Suprapubic skin (tissue), 3 donors: ENCODE results near the gene ZDHHC14.

Source experiments
- POLR2A ChIP-seq, 2 donors: fragments of 450-650 bp; IDR thresholded peaks; one replicate each; pipeline ENCODE4 v1.6.1; 2017; ENCODE audit warnings: antibody characterized with exemption in 2 of 2, mild to moderate bottlenecking in 2 of 2, moderate library complexity in 2 of 2
- TF ChIP-seq, protein P1 (sequence below), 2 donors: fragments of 200-600 bp in 1 of 2; fragments of 450-650 bp in 1 of 2; sonication (generic) in 1 of 2; IDR thresholded peaks; one replicate each; pipeline ENCODE4 v1.5.1; 2016 to 2019; ENCODE audit warnings: antibody characterized with exemption in 2 of 2, mild to moderate bottlenecking in 1 of 2, moderate library complexity in 1 of 2

DNA sequence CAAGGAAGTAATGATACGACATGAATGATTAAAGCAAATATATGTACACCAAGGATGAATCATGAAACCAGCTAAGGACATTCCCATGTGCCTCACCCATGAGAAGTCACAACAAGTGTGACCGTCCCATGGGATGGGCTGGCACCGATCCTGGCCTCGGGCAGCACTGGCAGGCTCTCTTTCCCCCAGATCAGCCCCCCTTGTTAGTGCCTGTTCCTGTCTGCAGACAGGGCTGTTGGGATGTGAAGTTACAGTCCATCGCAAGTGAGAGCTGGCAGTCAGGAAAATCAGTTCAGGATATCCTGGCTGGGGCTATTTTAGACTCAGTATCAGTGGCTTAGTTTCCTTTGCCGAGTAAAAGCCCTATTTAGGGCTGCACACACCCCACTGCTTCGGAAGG lies 312.9 kb downstream of the ZDHHC14 start:
- TF ChIP-seq, protein P1, sequence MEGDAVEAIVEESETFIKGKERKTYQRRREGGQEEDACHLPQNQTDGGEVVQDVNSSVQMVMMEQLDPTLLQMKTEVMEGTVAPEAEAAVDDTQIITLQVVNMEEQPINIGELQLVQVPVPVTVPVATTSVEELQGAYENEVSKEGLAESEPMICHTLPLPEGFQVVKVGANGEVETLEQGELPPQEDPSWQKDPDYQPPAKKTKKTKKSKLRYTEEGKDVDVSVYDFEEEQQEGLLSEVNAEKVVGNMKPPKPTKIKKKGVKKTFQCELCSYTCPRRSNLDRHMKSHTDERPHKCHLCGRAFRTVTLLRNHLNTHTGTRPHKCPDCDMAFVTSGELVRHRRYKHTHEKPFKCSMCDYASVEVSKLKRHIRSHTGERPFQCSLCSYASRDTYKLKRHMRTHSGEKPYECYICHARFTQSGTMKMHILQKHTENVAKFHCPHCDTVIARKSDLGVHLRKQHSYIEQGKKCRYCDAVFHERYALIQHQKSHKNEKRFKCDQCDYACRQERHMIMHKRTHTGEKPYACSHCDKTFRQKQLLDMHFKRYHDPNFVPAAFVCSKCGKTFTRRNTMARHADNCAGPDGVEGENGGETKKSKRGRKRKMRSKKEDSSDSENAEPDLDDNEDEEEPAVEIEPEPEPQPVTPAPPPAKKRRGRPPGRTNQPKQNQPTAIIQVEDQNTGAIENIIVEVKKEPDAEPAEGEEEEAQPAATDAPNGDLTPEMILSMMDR (IDR thresholded peaks at IDR 0.05) = no peak
- TF ChIP-seq POLR2A (IDR thresholded peaks at IDR 0.05) = no peak
